Measurements from ENCODE around the gene GUCY2D.
"Not testable (repeated sequence)": the region's sequence is repeated elsewhere in the genome, so short reads cannot be mapped to it uniquely, and the experiment has no call there.

GUCY2D gene

GRCh38 chr17:8001976-8002720 lies at the start of gene GUCY2D:
TSS of gene GUCY2D (plus strand) at chr17:8002615. CDS start at chr17:8003048, 433 bp downstream.
- no peak for DNase-seq

- DNase-seq = not testable (repeated sequence)
Observed at GRCh38 chr17:7953266-7953665, 49.1 kb upstream of the GUCY2D start.

DNA sequence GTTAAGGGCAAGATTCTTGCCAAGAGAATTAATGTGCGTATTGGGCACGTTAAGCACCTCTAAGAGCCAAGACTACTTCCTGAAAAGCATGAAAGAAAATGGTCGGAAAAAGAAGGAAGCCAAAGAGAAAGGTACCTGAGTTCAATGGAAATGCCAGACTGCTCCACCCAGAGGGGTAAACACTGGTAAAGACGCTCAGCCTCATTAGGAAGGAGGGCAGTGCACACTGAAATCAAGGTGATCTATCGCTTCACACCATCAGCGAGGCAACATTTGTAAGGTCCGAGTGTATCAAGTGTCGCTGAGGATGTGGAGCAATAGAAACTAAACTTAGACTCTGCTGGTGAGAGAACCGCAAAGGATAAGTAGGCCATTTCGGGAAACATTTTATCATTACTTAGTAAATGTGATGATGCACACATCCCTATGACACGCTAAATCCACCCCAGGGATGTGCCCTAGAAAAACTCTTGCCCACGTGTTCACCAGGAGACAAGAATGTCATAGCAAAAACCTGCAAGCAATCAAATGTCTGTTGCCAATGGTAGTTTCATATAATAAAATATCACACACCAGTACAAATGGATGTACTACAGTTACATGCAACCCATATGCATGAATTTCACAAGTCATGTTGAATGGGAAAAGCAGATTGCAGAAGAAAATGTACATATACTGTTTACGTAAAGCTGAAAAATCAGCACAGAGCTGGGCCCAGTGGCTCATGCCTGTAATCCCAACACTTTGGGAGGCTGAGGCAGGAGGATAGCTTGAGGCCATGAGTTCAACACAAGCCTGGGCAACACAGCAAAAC lies 46.8 kb upstream of the GUCY2D start:
- DNase-seq = no peak

GRCh38 chr17:7956228-7956965 lies 46.0 kb upstream of the GUCY2D start:
- no peak for DNase-seq

DNA sequence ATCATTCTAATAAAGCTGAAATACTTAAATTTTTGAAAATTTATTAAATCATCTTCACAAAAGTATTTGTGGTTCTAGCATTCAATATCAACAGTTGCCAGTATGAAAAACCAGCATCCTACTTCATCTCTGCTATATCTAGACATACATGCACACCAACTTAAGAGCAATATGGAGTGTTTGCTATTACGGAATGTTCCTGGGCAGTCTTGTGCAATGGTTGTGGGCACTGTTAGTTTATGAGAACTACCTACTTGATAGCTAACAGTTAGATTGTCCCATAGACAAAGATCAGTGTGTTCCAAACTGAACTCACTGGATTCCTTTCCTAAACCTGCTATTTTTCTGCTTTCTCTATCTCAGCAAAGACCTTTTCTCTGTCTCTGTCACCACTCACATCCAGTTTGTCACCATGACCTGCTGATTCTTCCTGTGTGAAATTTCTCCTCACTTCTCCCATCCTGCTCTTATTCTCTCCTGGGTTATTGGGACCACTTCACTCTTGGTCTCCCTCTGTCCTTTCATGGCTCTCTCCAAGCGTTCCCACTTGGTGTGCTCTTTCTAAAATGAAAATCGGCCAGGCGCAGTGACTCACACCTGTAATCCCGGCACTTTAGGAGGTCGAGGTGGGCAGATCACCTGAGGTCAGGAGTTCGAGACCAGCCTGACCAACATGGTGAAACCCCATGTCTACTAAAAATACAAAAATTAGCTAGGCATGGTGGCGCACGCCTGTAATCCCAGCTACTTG lies 42.7 kb upstream of the GUCY2D start:
- DNase-seq = no peak

DNA sequence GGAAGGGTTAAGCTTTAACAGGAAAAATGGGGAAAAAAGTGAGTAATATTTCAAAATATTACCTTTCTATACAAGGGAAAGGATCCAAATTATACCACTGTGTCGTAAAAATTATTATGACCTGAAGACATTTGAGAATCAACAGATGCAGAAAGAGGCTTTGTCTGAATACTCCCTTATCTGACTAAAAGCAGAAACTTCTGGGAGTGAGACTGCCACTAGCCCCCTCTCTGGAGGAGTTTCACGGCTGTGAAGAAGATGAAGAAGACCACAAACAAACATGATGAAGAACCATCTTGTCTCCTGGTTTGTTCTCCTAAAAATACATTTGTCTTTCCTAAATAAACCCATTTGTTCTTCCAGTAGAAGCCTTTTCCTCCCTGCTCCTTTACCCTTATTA lies 41.0 kb upstream of the GUCY2D start:
- no peak for DNase-seq

DNA sequence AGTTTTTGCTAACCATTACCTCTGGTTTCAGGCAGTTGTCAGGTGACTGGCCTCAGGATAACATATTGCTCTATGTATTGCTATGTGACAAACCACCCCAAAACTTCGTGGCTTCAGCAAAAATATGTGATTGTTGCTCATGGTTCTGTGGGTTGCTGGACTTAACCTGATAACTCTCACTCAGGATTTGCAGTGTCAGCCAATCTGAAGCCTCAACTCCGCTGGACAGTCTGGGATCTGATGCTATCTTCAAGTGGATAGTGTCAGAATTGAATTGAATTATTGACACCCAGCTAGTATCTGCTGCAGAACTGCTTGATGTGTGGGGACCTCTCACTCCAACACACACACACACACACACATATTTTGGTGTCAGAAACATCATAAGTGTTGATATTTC lies 34.7 kb upstream of the GUCY2D start:
- no peak for DNase-seq

DNA sequence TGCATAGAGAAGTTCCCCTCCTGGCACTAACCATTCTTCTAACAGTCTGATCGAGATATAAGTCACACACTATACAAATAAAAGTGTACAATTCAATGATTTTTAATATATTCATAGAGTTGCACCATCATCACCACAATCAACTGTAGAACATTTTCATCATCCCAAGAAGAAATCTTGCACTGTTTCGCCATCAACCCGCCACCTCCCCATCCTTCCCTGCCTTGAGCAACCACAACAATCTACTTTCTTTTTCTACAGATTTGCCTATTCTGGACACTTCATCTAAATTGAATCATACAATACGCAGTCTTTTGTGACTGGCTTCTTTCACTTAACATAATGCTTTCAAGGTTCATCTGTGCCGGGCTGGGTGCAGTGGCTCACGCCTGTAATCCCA lies 33.0 kb upstream of the GUCY2D start:
- no peak for DNase-seq

GRCh38 chr17:7971651-7972050 lies 30.8 kb upstream of the GUCY2D start:
- DNase-seq = no peak

- no peak for DNase-seq
Observed at GRCh38 chr17:7972131-7972785, 30.2 kb upstream of the GUCY2D start.

DNA sequence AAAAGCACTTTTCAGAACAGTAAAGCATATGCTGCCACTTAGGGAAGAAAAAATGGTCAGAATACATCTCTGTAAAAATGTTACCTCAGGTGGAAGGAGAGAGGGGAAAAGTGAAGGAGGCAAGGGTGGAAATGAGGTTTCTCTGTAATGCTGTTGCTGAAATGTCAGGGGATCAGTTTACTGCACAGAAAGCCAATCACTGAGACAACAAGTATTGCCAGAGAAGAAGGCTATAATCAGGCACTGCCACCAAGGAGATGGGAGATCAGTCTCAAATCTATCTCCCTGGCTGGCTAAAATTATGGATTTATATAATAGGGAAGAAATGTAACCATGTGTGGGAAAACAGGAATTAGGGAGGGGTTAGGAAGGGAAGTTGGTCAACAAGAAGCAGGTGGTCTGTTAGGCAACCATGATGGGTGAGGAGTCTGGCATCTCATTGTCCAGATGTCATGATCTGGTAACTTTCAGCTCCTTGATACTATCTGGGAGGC lies 27.7 kb upstream of the GUCY2D start:
- DNase-seq = no peak

DNA sequence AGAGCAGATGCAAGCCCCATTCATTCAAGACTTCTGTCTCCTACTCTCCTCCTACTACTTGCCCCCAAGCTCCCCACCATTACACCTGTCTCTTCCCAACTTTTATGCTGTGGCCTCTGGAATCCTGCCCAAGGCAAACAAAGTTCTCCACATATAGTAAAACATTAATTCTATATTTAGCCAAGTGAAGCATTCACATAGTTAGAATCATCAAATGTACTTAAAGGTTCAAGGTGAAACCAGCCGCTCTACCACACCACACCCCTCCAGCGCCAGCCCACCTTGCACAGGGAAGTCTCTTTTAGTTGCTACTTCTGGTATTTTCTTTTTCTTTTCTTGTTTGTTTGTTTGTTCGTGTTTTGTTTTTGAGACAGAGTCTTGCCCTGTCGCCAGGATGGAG lies 25.4 kb upstream of the GUCY2D start:
- no peak for DNase-seq

- DNase-seq = no peak
Observed at GRCh38 chr17:7977805-7978204, 24.6 kb upstream of the GUCY2D start.

DNA sequence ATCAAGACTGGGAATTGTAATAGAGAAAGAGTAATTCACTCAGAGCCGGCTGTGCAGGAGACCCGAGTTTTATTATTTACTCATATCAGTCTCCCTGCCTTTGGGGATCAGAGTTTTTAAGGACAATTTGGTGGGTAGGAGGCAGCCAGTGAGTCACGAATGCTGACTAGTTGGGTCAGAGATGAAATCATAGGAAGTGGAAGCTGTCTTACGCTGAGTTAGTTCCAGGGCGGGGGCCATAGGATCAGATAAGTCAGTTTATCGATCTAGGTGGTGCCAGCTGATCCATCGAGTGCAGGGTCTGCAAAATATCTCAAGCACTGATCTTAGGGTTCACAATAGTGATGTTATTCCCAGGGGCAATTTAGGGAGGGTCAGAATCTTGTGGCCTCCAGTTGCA lies 20.2 kb upstream of the GUCY2D start:
- no peak for DNase-seq

DNA sequence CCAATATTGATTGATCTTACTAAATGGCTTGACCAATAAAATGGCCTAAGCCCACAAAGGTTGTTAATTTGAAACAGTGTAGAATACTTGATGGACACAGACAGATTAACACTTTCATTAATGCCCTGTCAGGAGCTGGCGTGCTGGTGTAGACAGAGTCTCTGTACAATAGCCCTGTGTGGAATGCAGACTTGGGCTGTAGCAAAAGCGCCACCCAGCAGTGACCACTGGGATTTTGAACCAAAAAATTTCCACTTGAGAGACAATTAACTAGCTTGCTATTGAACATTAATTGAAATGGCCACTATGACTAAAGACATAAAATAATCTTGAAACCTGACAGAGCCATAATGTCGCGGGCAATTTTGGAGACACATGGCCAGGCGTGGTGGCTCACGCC lies 19.7 kb upstream of the GUCY2D start:
- DNase-seq = no peak

DNA sequence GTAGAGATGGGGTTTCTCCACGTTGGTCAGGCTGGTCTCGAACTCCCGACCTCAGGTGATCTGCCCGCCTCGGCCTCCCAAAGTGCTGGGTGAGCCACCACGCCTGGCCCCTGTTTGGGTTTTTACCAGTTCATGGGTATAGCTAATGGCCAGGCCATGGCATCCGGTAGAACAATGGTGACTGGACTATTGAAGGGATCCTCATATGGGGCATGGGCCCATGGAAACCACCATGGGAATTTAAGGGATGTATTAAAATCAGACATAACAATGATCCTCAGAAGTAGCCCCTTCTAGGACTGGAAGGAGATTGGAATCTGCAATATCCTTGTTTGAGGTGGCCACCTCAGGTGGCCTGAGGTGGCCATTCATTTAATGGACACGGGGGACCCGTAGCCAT lies 17.5 kb upstream of the GUCY2D start:
- no peak for DNase-seq

- no peak for DNase-seq
Observed at GRCh38 chr17:7987112-7987893, 15.1 kb upstream of the GUCY2D start.

DNA sequence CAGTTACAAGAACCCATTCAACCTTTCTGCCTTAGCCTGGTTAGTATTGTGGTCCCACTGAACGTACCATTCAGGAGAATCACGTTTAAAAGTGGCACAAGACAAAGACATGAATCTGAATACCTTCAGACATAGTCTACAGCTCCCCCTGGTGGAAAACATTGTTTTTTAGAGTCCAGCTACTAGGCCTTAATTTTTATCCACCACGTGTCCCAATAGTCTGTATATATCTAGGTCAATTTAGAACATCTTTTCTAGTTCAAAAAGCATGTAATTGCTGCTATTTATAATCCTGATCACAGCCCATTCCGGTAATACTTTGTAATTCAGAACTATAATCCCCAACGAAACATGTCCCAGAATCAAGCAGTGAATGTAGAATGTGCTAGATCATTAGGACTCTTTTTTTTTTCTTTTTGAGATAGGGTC lies 13.7 kb upstream of the GUCY2D start:
- DNase-seq = peak; percentile 65

GRCh38 chr17:7989781-7990655 lies 12.4 kb upstream of the GUCY2D start:
- peak; percentile 96 for DNase-seq

GRCh38 chr17:7992516-7992915 lies 9.9 kb upstream of the GUCY2D start:
- no peak for DNase-seq
